Fibroblast of lung (primary cell): ENCODE results near the gene MALL. TPM values are rescaled to one million over a fixed set of nuclear protein-coding genes. Genes with fewer than 3 reads are reported as not detected.
"Not testable (repeated sequence)": the region's sequence is repeated elsewhere in the genome, so short reads cannot be mapped to it uniquely, and the experiment has no call there.

Source experiments
- DNase-seq, 2 donors: peaks; one replicate each; pipeline versions ENCODE4 v3.0.0 to v3.0.0-alpha.2; 2010; ENCODE audit warnings: low read depth in 2 of 2
- H2AFZ ChIP-seq: 2 replicates; pipeline ENCODE4 v1.5.1; 2012; ENCODE audit warnings: low read length, control low read depth, inconsistent platforms
- H3K27ac ChIP-seq: 2 replicates; pipeline ENCODE4 v1.5.1; 2011; ENCODE audit warnings: low read length, control low read depth; ENCODE audit not compliant: insufficient read depth
- H3K27me3 ChIP-seq: 2 replicates; pipeline ENCODE4 v1.5.1; 2011; ENCODE audit warnings: mild to moderate bottlenecking, low read length; ENCODE audit not compliant: control insufficient read depth, insufficient read depth
- H3K36me3 ChIP-seq: 2 replicates; pipeline ENCODE4 v1.5.1; 2011; ENCODE audit warnings: low read length; ENCODE audit not compliant: control insufficient read depth, insufficient read depth
- H3K4me1 ChIP-seq: 2 replicates; pipeline ENCODE4 v1.5.1; 2011; ENCODE audit warnings: low read length; ENCODE audit not compliant: control insufficient read depth, insufficient read depth; ENCODE audit errors: extremely low read depth
- H3K4me2 ChIP-seq: 2 replicates; pipeline ENCODE4 v1.5.1; 2011; ENCODE audit warnings: low read length, control low read depth; ENCODE audit not compliant: insufficient read depth; ENCODE audit errors: extremely low read depth
- H3K4me3 ChIP-seq, 4 experiments: fragments of 200-600 bp in 1 of 4; sonication (generic) in 1 of 4; replicated peaks in 1 of 4; 2 replicates each; pipeline ENCODE4 v1.5.1; 2011 to 2016; ENCODE audit warnings: low read length in 4 of 4, low read depth in 3 of 4, mild to moderate bottlenecking in 3 of 4, control low read depth in 2 of 4, inconsistent platforms in 1 of 4, mixed read lengths in 1 of 4; ENCODE audit not compliant: insufficient read depth in 1 of 4; ENCODE audit errors: control extremely low read depth in 1 of 4
- H3K79me2 ChIP-seq: 2 replicates; pipeline ENCODE4 v1.5.1; 2012; ENCODE audit warnings: mild to moderate bottlenecking, low read length, inconsistent platforms; ENCODE audit not compliant: control insufficient read depth, insufficient read depth
- H3K9ac ChIP-seq: 2 replicates; pipeline ENCODE4 v1.5.1; 2011; ENCODE audit warnings: mild to moderate bottlenecking, low read length, control low read depth; ENCODE audit not compliant: insufficient read depth
- H3K9me3 ChIP-seq: 2 replicates; pipeline ENCODE4 v1.5.1; 2012; ENCODE audit warnings: low read depth, low read length; ENCODE audit not compliant: control insufficient read depth, insufficient read depth
- H4K20me1 ChIP-seq: 2 replicates; pipeline ENCODE4 v1.5.1; 2011; ENCODE audit warnings: low read length; ENCODE audit not compliant: control insufficient read depth, insufficient read depth; ENCODE audit errors: extremely low read depth
- polyA plus RNA-seq, 2 donors: library from polyadenylated mRNA; depleted of rRNA in 1 of 2; stranded (reverse) in 1 of 2; unstranded in 1 of 2; fragments of >200 nt; gene quantifications; 2 replicates each; pipeline ENCODE4 v1.2.1, GENCODE V29; 2011 to 2012; ENCODE audit warnings: missing spikeins in 1 of 2
- total RNA-seq: library from RNA; depleted of rRNA; stranded (reverse); fragments of >200 nt; gene quantifications from 2 replicates; pipeline ENCODE4 v1.2.1, GENCODE V29; 2014

Gene MALL
- total and polyA plus RNA-seq, 2 donors (not counting 1 experiment from before 2014, with no cell fraction given) = 3.1 to 3.6 TPM

- H3K9ac ChIP-seq, H2AFZ ChIP-seq, H3K79me2 ChIP-seq, H3K9me3 ChIP-seq, H3K4me2 ChIP-seq, H3K27me3 ChIP-seq, H4K20me1 ChIP-seq, H3K4me1 ChIP-seq, H3K36me3 ChIP-seq, DNase-seq, H3K27ac ChIP-seq, H3K4me3 ChIP-seq: not testable (repeated sequence)
These were observed 61.9 kb downstream of the MALL start for GRCh38 chr2:110053688-110054087.

- H3K79me2 ChIP-seq, H3K4me1 ChIP-seq, H3K4me3 ChIP-seq, H2AFZ ChIP-seq, H3K27ac ChIP-seq, H4K20me1 ChIP-seq, H3K27me3 ChIP-seq, H3K4me2 ChIP-seq, H3K9me3 ChIP-seq, DNase-seq, H3K36me3 ChIP-seq, H3K9ac ChIP-seq: not testable (repeated sequence)
These were observed 63.5 kb downstream of the MALL start for GRCh38 chr2:110052166-110052565.

- H3K79me2 ChIP-seq, H3K9ac ChIP-seq, H3K4me1 ChIP-seq, H4K20me1 ChIP-seq, H3K27ac ChIP-seq, H3K27me3 ChIP-seq, H3K4me2 ChIP-seq, DNase-seq, H3K36me3 ChIP-seq, H3K9me3 ChIP-seq, H3K4me3 ChIP-seq, H2AFZ ChIP-seq: not testable (repeated sequence)
These were observed 65.4 kb downstream of the MALL start for GRCh38 chr2:110050222-110050621.

- H3K27ac ChIP-seq, H3K79me2 ChIP-seq, H3K36me3 ChIP-seq, H3K4me1 ChIP-seq, H3K27me3 ChIP-seq, H3K4me2 ChIP-seq, H3K4me3 ChIP-seq, H4K20me1 ChIP-seq, H3K9ac ChIP-seq, DNase-seq, H2AFZ ChIP-seq, H3K9me3 ChIP-seq: not testable (repeated sequence)
These were observed 65.9 kb downstream of the MALL start for GRCh38 chr2:110049769-110050168.

- not testable (repeated sequence) for H3K4me1 ChIP-seq, H4K20me1 ChIP-seq, H3K9ac ChIP-seq, H3K4me3 ChIP-seq, DNase-seq, H3K4me2 ChIP-seq, H3K9me3 ChIP-seq, H3K27ac ChIP-seq, H3K79me2 ChIP-seq, H2AFZ ChIP-seq, H3K36me3 ChIP-seq, H3K27me3 ChIP-seq
These were observed 67.1 kb downstream of the MALL start for GRCh38 chr2:110048255-110049197.

- not testable (repeated sequence) for H3K9ac ChIP-seq, H4K20me1 ChIP-seq, H3K4me2 ChIP-seq, H3K4me3 ChIP-seq, H3K9me3 ChIP-seq, H3K27me3 ChIP-seq, H3K79me2 ChIP-seq, H3K4me1 ChIP-seq, DNase-seq, H3K27ac ChIP-seq, H2AFZ ChIP-seq, H3K36me3 ChIP-seq
These were observed 68.4 kb downstream of the MALL start for GRCh38 chr2:110047225-110047624.
